ENCODE measurements around the gene SNX8. TPM values are rescaled to one million over a fixed set of nuclear protein-coding genes. Genes with fewer than 3 reads are reported as not detected.

Gene SNX8
- total and polyA plus RNA-seq, 9 of the 15 experiments (the other 6 are each of a cell fraction or from before 2014, with no cell fraction given): 2.7 to 51.6 (median 16.9) TPM

DNA sequence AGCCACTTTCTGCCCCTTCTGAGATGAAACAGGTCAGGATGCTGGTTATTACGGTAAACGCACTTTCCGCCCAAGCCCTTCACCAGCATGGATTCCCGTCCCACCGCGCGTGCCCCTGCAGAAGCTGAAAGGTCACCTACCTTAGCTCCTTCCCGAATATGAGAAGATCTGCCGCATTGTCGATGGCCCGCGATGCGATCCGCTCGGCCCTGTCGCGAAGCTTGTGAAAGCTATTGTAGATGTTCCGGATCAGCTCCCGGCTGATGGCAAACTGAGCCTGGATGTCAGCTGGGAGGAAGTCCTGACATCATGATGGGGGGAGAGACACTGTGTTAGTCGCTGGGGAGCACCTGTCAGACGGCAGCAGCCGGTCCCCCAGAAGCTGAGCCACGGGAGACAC lies 50.1 kb downstream of the SNX8 start (continued):
- TF ChIP-seq YY1 (IDR thresholded peaks at IDR 0.05; ENCODE audit: borderline replicate concordance in 1 of 3, control insufficient read depth in 1 of 3, extremely low read depth in 1 of 3, insufficient read depth in 3 of 3, insufficient read length in 1 of 3, insufficient replicate concordance in 2 of 3, low read depth in 1 of 3, low read length in 2 of 3) (no peak), ZNF124 (CRISPR knock-in tag; IDR thresholded peaks at IDR 0.05) (no peak)

DNA sequence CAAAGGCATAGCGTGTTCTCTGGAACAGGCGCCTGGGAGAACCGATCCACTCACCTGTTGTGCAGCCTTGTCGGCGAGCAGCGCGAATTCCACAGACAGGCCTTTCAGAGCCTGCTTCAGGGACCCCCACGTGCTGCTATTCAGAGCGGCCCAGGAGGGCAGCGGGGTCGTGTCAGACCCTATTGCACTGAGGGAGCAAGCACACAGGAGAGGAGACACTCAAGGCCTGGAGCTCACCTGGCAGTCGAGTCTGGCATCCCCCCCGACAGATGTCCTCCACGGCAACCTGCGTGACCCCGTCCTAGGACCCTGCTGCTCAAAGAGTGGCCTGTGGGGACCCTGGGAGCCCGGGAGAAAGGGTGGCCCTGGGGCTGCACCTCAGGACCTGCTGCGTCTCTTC lies 51.1 kb downstream of the SNX8 start:
- no peak overlapping the region for H2AFZ ChIP-seq (ENCODE audit: low read depth, low read length)
- in situ Hi-C loops (cut with MboI) (no loop called here), intact Hi-C loops (cut with micrococcal nuclease) (no loop called here)
- BruUV-seq (replicated peaks): no TSS peak
- ATAC-seq (no peak), FAIRE-seq (no peak), DNase-seq (ENCODE audit: extremely low read depth in 1 of 4, low spot score in 3 of 4) (no peak)
- H3K79me2 ChIP-seq (ENCODE audit: control insufficient read depth, insufficient read depth, low read length): no peaks in the 10 kb centered on the region
- H3K4me2 ChIP-seq (ENCODE audit: insufficient read depth, low read length): no peak overlapping the region
- H3K27ac ChIP-seq (ENCODE audit: extremely low read depth, low read depth, low read length): no peak overlapping the region
- 88% methylated on average over 17 of the region's 18 CpGs for WGBS (ENCODE audit: insufficient coverage, low coverage, missing lambda C conversion rate)
- no peaks in the 10 kb centered on the region for H3K9me3 ChIP-seq (replicated peaks; ENCODE audit: control insufficient read depth, insufficient read depth, low read depth, low read length)
- peaks cover 0 to 8% of the 10 kb centered on the region in 2 experiments; a peak in 1 of 5 replicates for H3K4me1 ChIP-seq (replicated peaks in 1 of 2; ENCODE audit: control insufficient read depth in 2 of 2, insufficient read depth in 2 of 2, low read length in 2 of 2)
- H3K9me1 ChIP-seq (ENCODE audit: control insufficient read depth, insufficient read depth, low read length): no peaks in the 10 kb centered on the region
- no peak overlapping the region; a peak in 1 of 4 replicates for H3K9ac ChIP-seq (ENCODE audit: insufficient read depth in 1 of 2, low read depth in 2 of 2, low read length in 2 of 2)
- TF ChIP-seq, protein P1, sequence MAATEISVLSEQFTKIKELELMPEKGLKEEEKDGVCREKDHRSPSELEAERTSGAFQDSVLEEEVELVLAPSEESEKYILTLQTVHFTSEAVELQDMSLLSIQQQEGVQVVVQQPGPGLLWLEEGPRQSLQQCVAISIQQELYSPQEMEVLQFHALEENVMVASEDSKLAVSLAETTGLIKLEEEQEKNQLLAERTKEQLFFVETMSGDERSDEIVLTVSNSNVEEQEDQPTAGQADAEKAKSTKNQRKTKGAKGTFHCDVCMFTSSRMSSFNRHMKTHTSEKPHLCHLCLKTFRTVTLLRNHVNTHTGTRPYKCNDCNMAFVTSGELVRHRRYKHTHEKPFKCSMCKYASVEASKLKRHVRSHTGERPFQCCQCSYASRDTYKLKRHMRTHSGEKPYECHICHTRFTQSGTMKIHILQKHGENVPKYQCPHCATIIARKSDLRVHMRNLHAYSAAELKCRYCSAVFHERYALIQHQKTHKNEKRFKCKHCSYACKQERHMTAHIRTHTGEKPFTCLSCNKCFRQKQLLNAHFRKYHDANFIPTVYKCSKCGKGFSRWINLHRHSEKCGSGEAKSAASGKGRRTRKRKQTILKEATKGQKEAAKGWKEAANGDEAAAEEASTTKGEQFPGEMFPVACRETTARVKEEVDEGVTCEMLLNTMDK (IDR thresholded peaks at IDR 0.05; ENCODE audit: borderline replicate concordance, insufficient read depth, low read depth, low read length, poor library complexity, severe bottlenecking): no peak
- TF ChIP-seq POLR2G (IDR thresholded peaks at IDR 0.05; ENCODE audit: low read depth, low read length) (0 out of 2 replicates have a peak, but pooled peaks have one; percentile 17), ZKSCAN1 (IDR thresholded peaks at IDR 0.05; ENCODE audit: low read depth, low read length) (no peak), SIN3B (IDR thresholded peaks at IDR 0.05; ENCODE audit: low read depth) (no peak), TCF7L2 (IDR thresholded peaks at IDR 0.05; ENCODE audit: low read depth, low read length) (no peak), THRAP3 (IDR thresholded peaks at IDR 0.05; ENCODE audit: borderline replicate concordance) (no peak)
- TF ChIP-seq, protein P2, sequence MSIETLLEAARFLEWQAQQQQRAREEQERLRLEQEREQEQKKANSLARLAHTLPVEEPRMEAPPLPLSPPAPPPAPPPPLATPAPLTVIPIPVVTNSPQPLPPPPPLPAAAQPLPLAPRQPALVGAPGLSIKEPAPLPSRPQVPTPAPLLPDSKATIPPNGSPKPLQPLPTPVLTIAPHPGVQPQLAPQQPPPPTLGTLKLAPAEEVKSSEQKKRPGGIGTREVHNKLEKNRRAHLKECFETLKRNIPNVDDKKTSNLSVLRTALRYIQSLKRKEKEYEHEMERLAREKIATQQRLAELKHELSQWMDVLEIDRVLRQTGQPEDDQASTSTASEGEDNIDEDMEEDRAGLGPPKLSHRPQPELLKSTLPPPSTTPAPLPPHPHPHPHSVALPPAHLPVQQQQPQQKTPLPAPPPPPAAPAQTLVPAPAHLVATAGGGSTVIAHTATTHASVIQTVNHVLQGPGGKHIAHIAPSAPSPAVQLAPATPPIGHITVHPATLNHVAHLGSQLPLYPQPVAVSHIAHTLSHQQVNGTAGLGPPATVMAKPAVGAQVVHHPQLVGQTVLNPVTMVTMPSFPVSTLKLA (conservative IDR thresholded peaks at IDR 0.05): no peak
- TF ChIP-seq, protein P3, sequence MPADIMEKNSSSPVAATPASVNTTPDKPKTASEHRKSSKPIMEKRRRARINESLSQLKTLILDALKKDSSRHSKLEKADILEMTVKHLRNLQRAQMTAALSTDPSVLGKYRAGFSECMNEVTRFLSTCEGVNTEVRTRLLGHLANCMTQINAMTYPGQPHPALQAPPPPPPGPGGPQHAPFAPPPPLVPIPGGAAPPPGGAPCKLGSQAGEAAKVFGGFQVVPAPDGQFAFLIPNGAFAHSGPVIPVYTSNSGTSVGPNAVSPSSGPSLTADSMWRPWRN (IDR thresholded peaks at IDR 0.05; ENCODE audit: low read depth): no peak
- POLR2A ChIA-PET: no interaction called here
- CTCF ChIA-PET (ENCODE audit: low intra/inter-chr PET ratio): no interaction called here
- peaks cover 38% of the 10 kb centered on the region; the same call in 2 of the 3 replicates for H3K36me3 ChIP-seq (ENCODE audit: control insufficient read depth, insufficient read depth, low read length)
- no peaks in the 10 kb centered on the region for H3K27me3 ChIP-seq (ENCODE audit: control insufficient read depth in 2 of 2, insufficient read depth in 2 of 2, low read length in 2 of 2)
- no peaks in the 10 kb centered on the region for H4K20me1 ChIP-seq (replicated peaks; ENCODE audit: control insufficient read depth, insufficient read depth, low read length)
- H3K4me3 ChIP-seq: no peak overlapping the region

Measured in K562 (cell line).